Measurements from ENCODE around the gene RSPRY1.

The RSPRY1 gene

DNA sequence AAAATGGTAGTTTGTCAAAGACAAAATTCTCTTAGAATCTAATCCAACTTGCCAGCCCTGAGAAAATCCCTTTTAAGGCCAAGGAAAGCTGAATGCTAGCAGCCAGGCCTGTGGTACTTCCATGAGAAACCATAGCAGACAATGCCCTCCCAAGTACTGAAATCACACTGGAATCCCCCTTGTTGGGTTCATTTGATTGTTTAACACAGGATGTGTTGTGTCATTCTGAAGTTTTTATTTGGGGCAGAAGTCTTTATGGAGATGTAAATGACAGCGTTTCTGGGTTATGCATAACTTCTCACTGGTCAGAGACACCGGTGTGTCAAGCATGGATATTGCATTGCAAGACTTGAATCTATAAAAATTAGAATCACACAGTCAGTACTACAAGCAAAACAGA, 53.0 kb downstream of the RSPRY1 start:
- no peak overlapping the region for H3K4me3 ChIP-seq (ENCODE audit: low read length)
- H2AFZ ChIP-seq (ENCODE audit: low read length): no peak overlapping the region
- no peaks in the 10 kb centered on the region for H3K79me2 ChIP-seq (ENCODE audit: low read length)
- H3K27ac ChIP-seq (ENCODE audit: low read length): no peak overlapping the region
- H3K27me3 ChIP-seq (replicated peaks; ENCODE audit: insufficient read depth, low read length): no peaks in the 10 kb centered on the region
- no peak overlapping the region for H3K9ac ChIP-seq (ENCODE audit: low read length)
- no peaks in the 10 kb centered on the region for H4K20me1 ChIP-seq (ENCODE audit: insufficient read depth, low read length)
- no peak overlapping the region for H3K4me2 ChIP-seq (ENCODE audit: low read depth, low read length)
- no peak for TF ChIP-seq EZH2 (optimal IDR thresholded peaks at IDR 0.05; ENCODE audit: low read depth, low read length)
- TF ChIP-seq, protein P1, sequence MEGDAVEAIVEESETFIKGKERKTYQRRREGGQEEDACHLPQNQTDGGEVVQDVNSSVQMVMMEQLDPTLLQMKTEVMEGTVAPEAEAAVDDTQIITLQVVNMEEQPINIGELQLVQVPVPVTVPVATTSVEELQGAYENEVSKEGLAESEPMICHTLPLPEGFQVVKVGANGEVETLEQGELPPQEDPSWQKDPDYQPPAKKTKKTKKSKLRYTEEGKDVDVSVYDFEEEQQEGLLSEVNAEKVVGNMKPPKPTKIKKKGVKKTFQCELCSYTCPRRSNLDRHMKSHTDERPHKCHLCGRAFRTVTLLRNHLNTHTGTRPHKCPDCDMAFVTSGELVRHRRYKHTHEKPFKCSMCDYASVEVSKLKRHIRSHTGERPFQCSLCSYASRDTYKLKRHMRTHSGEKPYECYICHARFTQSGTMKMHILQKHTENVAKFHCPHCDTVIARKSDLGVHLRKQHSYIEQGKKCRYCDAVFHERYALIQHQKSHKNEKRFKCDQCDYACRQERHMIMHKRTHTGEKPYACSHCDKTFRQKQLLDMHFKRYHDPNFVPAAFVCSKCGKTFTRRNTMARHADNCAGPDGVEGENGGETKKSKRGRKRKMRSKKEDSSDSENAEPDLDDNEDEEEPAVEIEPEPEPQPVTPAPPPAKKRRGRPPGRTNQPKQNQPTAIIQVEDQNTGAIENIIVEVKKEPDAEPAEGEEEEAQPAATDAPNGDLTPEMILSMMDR (IDR thresholded peaks at IDR 0.05; ENCODE audit: low read length): no peak
- no peak for TF ChIP-seq EZH2phosphoT487 (IDR thresholded peaks at IDR 0.05; ENCODE audit: low read length)
- H3F3A ChIP-seq (ENCODE audit: insufficient read depth, low read length): no peaks in the 10 kb centered on the region; the same call in 1 of the 2 replicates
- no peaks in the 10 kb centered on the region for H3K9me2 ChIP-seq (replicated peaks; ENCODE audit: insufficient read depth, low read length)
- peaks cover 8% of the 10 kb centered on the region; the same call in 1 of the 2 replicates for H3K36me3 ChIP-seq (replicated peaks; ENCODE audit: insufficient read depth, low read length)
- DNase-seq: no peak
- no peaks in the 10 kb centered on the region for H3K9me3 ChIP-seq (replicated peaks; ENCODE audit: insufficient read depth, low read length)
- peaks cover 3% of the 10 kb centered on the region; the same call in 1 of the 2 replicates for H3K4me1 ChIP-seq (ENCODE audit: low read length)

- Histone ChIP-seq H3K79me2 (ENCODE audit: low read length) (peaks cover 3% of the 10 kb centered on the region), H3K4me3 (ENCODE audit: low read length) (no peak overlapping the region), H3K9me3 (replicated peaks; ENCODE audit: insufficient read depth, low read length) (no peaks in the 10 kb centered on the region), H3K9ac (ENCODE audit: low read length) (no peak overlapping the region), H2AFZ (ENCODE audit: low read length) (no peak overlapping the region), H3K4me2 (ENCODE audit: low read depth, low read length) (no peak overlapping the region), H3K4me1 (ENCODE audit: low read length) (peaks cover 3% of the 10 kb centered on the region; the same call in 1 of the 2 replicates), H3K27me3 (replicated peaks; ENCODE audit: insufficient read depth, low read length) (no peaks in the 10 kb centered on the region), H4K20me1 (ENCODE audit: insufficient read depth, low read length) (no peaks in the 10 kb centered on the region), H3K27ac (ENCODE audit: low read length) (no peak overlapping the region), H3K9me2 (replicated peaks; ENCODE audit: insufficient read depth, low read length) (no peaks in the 10 kb centered on the region), H3K36me3 (replicated peaks; ENCODE audit: insufficient read depth, low read length) (peaks cover 8% of the 10 kb centered on the region; the same call in 1 of the 2 replicates), H3F3A (ENCODE audit: insufficient read depth, low read length) (peaks cover 13% of the 10 kb centered on the region)
- TF ChIP-seq EZH2phosphoT487 (IDR thresholded peaks at IDR 0.05; ENCODE audit: low read length): no peak
- TF ChIP-seq, protein P1 (IDR thresholded peaks at IDR 0.05; ENCODE audit: low read length): no peak
- no peak for TF ChIP-seq EZH2 (optimal IDR thresholded peaks at IDR 0.05; ENCODE audit: low read depth, low read length)
- no peak for DNase-seq
Measured at GRCh38 chr16:57240851-57241250, 54.7 kb downstream of the RSPRY1 start.

DNA sequence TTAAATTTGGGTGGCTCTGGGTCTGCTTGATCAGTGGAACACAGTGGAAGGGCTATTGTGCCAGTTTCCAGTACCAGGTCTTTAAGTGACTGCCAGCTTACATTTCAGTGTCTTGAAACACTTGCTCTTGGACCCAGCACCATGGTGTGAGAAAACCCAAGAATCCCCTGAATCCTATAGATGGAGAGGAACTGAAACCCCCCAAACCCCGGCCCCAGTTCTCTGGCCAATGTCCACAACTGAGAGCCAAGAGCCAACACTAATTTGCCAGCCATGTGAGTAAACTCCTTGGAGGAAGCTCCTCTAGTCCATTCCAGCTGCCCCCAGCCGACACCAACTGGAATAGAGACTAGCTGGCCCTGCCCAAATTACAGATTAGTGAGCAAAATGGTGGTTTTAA, 56.5 kb downstream of the RSPRY1 start:
- H3K4me3 ChIP-seq (ENCODE audit: low read length): no peak overlapping the region
- peaks cover 16% of the 10 kb centered on the region for H3F3A ChIP-seq (ENCODE audit: insufficient read depth, low read length)
- H3K27ac ChIP-seq (ENCODE audit: low read length): no peak overlapping the region
- H3K9me2 ChIP-seq (replicated peaks; ENCODE audit: insufficient read depth, low read length): no peaks in the 10 kb centered on the region
- H4K20me1 ChIP-seq (ENCODE audit: insufficient read depth, low read length): no peaks in the 10 kb centered on the region
- TF ChIP-seq EZH2 (optimal IDR thresholded peaks at IDR 0.05; ENCODE audit: low read depth, low read length): no peak
- no peak for TF ChIP-seq EZH2phosphoT487 (IDR thresholded peaks at IDR 0.05; ENCODE audit: low read length)
- H3K27me3 ChIP-seq (replicated peaks; ENCODE audit: insufficient read depth, low read length): no peaks in the 10 kb centered on the region
- H3K9me3 ChIP-seq (replicated peaks; ENCODE audit: insufficient read depth, low read length): no peaks in the 10 kb centered on the region
- peaks cover 8% of the 10 kb centered on the region; the same call in 1 of the 2 replicates for H3K36me3 ChIP-seq (replicated peaks; ENCODE audit: insufficient read depth, low read length)
- H3K79me2 ChIP-seq (ENCODE audit: low read length): peaks cover 8% of the 10 kb centered on the region
- H2AFZ ChIP-seq (ENCODE audit: low read length): no peak overlapping the region
- no peak overlapping the region for H3K9ac ChIP-seq (ENCODE audit: low read length)
- no peak for DNase-seq
- H3K4me1 ChIP-seq (ENCODE audit: low read length): peaks cover 7% of the 10 kb centered on the region
- H3K4me2 ChIP-seq (ENCODE audit: low read depth, low read length): no peak overlapping the region

- peaks cover 7% of the 10 kb centered on the region for H3K4me1 ChIP-seq (ENCODE audit: low read length)
- peaks cover 8% of the 10 kb centered on the region for H3K79me2 ChIP-seq (ENCODE audit: low read length)
- no peaks in the 10 kb centered on the region for H3K9me3 ChIP-seq (replicated peaks; ENCODE audit: insufficient read depth, low read length)
- H3K4me2 ChIP-seq (ENCODE audit: low read depth, low read length): peak overlapping the region; percentile 74
- no peaks in the 10 kb centered on the region for H3K9me2 ChIP-seq (replicated peaks; ENCODE audit: insufficient read depth, low read length)
- H3K27me3 ChIP-seq (replicated peaks; ENCODE audit: insufficient read depth, low read length): no peaks in the 10 kb centered on the region
- peak overlapping the region; percentile 56 for H3K4me3 ChIP-seq (ENCODE audit: low read length)
- TF ChIP-seq EZH2phosphoT487 (IDR thresholded peaks at IDR 0.05; ENCODE audit: low read length) (no peak), EZH2 (optimal IDR thresholded peaks at IDR 0.05; ENCODE audit: low read depth, low read length) (no peak)
- TF ChIP-seq, protein P1 (IDR thresholded peaks at IDR 0.05; ENCODE audit: low read length): no peak
- peak overlapping the region; percentile 71 for H2AFZ ChIP-seq (ENCODE audit: low read length)
- 0 out of 2 replicates have a peak, but pooled peaks cover under 1% of the 10 kb centered on the region for H3K36me3 ChIP-seq (replicated peaks; ENCODE audit: insufficient read depth, low read length)
- H3K27ac ChIP-seq (ENCODE audit: low read length): peak overlapping the region; percentile 61; the same call in 1 of the 2 replicates
- H3F3A ChIP-seq (ENCODE audit: insufficient read depth, low read length): peaks cover 16% of the 10 kb centered on the region
- peak overlapping the region; percentile 54 for H3K9ac ChIP-seq (ENCODE audit: low read length)
- no peaks in the 10 kb centered on the region for H4K20me1 ChIP-seq (ENCODE audit: insufficient read depth, low read length)
- no peak for DNase-seq
Measured at GRCh38 chr16:57244463-57244766, 58.3 kb downstream of the RSPRY1 start.

Data from MM.1S (cell line).